Cardiac fibroblast (primary cell): ENCODE results near the gene ALK.

Source experiments
- DNase-seq, 2 donors: peaks; one replicate each; pipeline versions ENCODE4 v3.0.0 to v3.0.0-alpha.2; 2010; ENCODE audit warnings: low read depth in 2 of 2
- H3K4me3 ChIP-seq, 2 donors: replicated peaks in 1 of 2; 1 replicate in 1 of 2; 2 replicates in 1 of 2; pipeline ENCODE4 v1.5.1; 2011; ENCODE audit warnings: low read depth in 2 of 2, low read length in 2 of 2, mild to moderate bottlenecking in 2 of 2, moderate library complexity in 1 of 2
- TF ChIP-seq, protein P1 (sequence below): IDR thresholded peaks from one replicate; pipeline ENCODE4 v1.5.1; 2011; ENCODE audit warnings: low read depth, mild to moderate bottlenecking, low read length, inconsistent platforms

Gene ALK

DNA sequence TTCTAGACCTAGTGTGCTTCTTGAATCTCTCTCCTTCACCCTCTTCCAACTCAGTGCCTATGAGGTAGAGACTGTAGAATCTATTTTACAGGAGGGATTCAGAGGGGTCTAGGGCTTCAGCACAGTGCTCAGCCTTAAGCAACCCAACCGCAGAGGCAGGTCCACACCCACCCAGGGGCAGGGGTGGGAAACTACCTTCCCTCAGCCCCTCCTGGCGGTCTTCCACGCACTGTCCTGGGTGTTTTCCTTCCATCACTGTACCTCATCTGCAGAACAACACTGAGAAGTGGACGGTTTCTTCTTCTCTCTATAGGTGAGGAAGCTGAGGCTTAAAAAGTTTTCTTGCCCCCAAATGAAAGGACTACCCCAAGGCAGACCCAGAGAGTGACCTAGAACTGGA, 222.3 kb downstream of the ALK start:
- TF ChIP-seq, protein P1, sequence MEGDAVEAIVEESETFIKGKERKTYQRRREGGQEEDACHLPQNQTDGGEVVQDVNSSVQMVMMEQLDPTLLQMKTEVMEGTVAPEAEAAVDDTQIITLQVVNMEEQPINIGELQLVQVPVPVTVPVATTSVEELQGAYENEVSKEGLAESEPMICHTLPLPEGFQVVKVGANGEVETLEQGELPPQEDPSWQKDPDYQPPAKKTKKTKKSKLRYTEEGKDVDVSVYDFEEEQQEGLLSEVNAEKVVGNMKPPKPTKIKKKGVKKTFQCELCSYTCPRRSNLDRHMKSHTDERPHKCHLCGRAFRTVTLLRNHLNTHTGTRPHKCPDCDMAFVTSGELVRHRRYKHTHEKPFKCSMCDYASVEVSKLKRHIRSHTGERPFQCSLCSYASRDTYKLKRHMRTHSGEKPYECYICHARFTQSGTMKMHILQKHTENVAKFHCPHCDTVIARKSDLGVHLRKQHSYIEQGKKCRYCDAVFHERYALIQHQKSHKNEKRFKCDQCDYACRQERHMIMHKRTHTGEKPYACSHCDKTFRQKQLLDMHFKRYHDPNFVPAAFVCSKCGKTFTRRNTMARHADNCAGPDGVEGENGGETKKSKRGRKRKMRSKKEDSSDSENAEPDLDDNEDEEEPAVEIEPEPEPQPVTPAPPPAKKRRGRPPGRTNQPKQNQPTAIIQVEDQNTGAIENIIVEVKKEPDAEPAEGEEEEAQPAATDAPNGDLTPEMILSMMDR: no peak
- DNase-seq: no peak
- no peak overlapping the region for H3K4me3 ChIP-seq

DNA sequence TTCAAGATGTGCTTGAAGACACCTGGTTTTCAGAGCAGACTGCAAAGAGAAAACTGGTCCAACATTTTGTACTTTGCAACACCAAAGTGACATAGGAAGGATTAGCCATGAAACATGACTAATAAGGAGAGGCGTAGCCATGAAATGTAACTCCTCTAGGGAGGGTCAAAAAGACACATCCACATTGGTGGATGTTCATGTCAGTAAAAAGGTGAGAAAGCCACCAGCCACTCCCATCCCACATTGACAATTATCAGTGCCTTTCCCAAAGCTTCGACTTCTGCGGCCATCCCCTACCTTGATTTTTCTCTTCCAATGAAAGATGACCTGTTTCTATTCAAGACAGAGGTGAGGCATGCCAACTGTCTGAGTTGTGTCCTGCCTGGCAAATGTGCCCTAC, 223.2 kb downstream of the ALK start:
- DNase-seq: peak in 1 of 2 donors; percentile 16
- TF ChIP-seq, protein P1: no peak

DNA sequence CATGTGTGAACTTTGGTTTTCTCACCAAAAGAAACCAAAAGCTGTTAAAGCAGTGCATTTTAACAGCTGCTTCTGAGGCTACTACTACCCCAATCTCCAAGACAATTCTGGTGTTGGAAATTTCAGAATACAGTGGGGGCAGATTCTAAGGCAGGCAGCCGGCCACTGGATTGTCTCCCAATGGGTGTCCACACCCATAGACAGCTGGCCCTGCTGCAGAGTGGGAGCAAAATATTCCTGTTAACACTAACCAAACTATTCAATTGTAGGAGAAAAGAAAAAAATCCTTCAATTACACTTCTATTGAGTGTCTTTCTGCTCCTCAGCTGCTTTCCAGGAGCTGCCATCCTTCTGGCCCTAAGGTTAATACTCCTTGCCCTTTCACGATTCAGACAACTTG, 223.7 kb downstream of the ALK start:
- TF ChIP-seq, protein P1: no peak
- DNase-seq: no peak
- no peak overlapping the region for H3K4me3 ChIP-seq

More for the DNA sequence above, 223.2 kb downstream of the ALK start:
- no peak overlapping the region for H3K4me3 ChIP-seq

DNA sequence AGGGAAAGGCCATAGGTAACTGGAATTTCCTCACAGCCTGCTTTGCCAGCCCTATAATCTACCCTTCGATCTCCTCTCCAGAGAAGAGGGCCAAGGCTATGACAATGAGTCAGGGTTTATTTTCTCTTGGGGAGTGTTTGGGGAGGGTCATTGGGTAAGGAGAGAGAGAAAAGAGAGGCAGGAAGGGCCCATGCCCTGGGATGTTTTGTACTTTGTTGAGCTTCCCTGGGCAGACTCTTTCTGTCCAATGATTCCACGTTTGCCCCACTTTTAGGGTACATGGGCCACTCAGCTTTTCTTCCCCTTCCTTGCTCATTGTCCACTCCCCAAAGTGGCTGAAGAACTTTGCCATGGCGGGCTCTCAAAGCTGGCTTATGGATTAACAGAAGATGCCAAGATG, 224.2 kb downstream of the ALK start:
- DNase-seq: no peak
- TF ChIP-seq, protein P1: no peak
- no peak overlapping the region for H3K4me3 ChIP-seq

DNA sequence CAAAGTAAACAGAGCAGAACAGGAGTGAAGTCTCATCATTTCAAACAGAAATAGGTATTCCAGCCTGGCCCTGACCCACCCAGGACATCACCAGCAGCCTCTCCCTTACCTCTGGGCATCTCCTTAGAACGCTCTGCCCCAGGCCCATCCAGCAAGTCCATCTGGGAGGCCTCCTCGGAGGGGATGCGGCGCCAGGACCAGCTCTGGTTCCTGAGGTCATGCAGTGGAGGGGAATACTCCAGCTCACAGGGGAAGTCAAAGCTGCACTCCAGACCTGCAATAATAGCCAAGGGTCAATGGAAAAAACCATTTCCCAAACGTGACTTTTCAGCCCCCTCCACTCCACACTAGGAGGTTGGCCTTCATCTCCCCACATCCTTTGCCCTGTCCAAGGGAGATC, 226.6 kb downstream of the ALK start:
- no peak for DNase-seq
- TF ChIP-seq, protein P1: no peak

DNA sequence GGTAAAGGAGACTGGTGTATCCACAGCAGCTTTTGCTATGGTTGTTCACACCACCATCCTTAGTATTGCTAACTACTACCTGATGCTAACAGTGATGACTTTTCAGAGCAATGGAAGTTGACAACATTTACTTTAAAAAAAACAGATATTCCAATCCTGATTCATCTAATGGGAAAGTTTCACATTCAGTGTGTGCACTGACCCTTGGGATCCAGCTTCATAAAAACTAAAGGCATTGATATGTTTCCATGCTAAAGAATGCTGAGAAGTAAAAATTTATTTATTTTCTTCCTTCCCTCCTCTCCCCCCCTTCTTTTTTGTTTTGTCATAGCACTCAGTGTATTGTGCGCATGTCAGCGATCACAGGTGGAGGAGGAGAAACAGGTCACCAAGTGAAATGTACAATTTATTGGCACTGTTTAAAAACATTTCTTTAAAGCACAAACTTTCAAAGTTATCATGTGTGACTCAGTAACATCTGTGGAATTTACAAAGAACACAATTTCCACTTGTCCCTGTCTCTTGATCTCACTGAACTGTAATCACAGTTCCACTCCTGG, 229.9 kb downstream of the ALK start:
- no peak for DNase-seq
- TF ChIP-seq, protein P1: no peak
- H3K4me3 ChIP-seq: no peak overlapping the region

More for the DNA sequence above, 226.6 kb downstream of the ALK start:
- H3K4me3 ChIP-seq: no peak overlapping the region

DNA sequence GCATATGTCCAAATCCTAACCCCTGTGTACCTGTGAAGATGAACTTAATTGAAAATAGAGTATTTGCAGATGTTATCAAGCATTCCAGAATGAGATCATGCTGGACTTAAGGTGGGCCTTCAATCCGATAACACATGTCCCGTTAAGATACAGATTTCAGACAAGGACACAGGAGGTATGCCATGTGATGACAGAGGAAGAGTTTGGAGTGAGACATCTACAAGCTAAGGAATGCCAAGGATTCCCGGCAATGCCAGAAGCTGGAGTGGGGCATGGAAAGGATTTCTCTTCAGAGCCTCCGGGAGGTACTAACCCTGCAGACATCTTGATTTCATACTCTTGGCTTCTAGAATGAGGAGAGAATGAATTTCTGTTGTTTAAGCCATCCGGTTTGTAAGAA, 231.7 kb downstream of the ALK start:
- no peak overlapping the region for H3K4me3 ChIP-seq
- TF ChIP-seq, protein P1: no peak
- no peak for DNase-seq
